Inflammatory macrophage treated with lipopolysaccharide for 4 hours (primary cell): ENCODE results near the gene UTS2R.
"Not testable (repeated sequence)": the region's sequence is repeated elsewhere in the genome, so short reads cannot be mapped to it uniquely, and the experiment has no call there.

Source experiments
- DNase-seq: peaks from one replicate; pipeline ENCODE4 v3.0.0-alpha.2; 2020

Gene UTS2R

DNA sequence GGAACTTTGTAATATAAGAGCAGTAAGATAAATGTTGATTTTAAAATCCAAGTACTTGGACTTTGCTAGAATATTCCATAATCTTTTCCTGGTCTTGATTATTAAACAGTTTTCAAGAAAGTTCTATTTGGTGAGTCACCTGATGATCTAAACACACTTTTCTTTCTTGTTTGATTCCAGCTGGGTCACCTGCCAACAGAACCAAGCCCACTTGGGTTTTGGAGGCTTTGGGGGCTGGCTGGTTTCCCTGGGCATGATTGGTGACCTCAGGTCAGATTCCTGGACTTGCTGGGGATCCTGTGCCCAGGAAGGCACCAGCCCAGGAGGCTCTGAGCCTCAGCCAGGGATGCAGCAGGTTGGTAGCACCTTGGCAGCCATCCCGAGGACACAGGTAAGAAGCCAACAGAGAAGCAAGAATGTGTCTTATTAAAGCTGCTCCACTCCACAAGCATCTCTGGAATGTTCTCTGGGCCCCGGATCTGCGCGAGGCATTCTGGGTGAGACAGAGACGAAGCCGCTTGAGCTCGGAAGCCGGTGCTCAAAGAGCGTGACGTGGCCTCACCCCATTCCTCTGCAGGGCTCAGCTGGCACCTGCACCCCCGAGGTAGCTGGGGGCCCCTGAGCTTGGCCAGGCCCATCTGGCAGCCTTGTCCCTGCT is 15.7 kb upstream of the UTS2R start:
- DNase-seq, result no peak

DNA sequence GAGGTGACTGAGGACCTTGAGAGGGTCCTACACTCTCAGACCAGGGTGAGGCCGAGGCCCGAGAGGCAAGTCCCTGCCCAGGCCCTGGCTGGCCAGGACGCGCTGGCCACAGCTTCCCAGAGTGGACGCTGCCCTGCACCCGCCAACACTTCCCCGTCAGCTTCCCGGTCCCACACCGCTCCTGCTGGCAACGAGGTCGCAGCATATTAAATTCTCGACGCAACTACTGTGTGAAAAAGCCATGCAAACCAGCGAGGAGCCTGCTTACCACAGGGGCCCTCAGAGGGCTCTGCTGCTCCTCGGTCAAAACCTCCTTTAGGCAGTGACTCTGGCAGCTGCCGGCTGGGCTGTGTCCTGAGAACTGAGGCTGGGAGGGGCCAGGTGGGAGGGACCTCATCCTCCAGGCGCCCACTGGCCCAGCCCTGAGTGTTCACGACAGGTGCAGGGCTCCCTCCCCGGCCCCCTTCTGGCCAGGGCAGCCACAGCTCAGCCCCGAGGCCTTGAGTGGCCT is 14.7 kb upstream of the UTS2R start:
- no peak for DNase-seq

- no peak for DNase-seq
Observed at GRCh38 chr17:82357394-82357793, 14.2 kb upstream of the UTS2R start.

- no peak for DNase-seq
Observed at GRCh38 chr17:82358465-82359350, 12.9 kb upstream of the UTS2R start, which contains the start of gene TEX19. Gene TEX19, plus strand, starts transcription at chr17:82359247. Its CDS starts 2,904 bp downstream, at chr17:82362151.

DNA sequence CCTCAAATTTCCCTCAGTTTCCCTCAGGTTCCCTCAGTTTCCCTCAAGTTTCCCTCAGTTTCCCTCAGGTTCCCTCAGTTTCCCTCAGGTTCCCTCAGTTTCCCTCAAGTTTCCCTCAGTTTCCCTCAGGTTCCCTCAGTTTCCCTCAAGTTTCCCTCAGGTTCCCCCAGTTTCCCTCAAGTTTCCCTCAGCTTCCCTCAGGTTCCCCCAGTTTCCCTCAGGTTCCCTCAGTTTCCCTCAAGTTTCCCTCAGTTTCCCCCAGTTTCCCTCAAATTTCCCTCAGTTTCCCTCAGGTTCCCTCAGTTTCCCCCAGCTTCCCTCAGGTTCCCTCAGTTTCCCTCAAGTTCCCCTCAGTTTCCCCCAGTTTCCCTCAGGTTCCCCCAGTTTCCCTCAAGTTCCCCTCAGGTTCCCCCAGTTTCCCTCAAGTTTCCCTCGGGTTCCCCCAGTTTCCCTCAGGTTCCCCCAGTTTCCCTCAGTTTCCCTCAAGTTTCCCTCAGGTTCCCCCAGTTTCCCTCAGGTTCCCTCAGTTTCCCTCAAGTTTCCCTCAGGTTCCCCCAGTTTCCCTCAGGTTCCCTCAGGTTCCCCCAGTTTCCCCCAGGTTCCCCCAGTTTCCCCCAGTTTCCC is 12.0 kb upstream of the UTS2R start:
- not testable (repeated sequence) for DNase-seq

- no peak for DNase-seq
Observed at GRCh38 chr17:82361885-82362633, 9.5 kb upstream of the UTS2R start.

DNA sequence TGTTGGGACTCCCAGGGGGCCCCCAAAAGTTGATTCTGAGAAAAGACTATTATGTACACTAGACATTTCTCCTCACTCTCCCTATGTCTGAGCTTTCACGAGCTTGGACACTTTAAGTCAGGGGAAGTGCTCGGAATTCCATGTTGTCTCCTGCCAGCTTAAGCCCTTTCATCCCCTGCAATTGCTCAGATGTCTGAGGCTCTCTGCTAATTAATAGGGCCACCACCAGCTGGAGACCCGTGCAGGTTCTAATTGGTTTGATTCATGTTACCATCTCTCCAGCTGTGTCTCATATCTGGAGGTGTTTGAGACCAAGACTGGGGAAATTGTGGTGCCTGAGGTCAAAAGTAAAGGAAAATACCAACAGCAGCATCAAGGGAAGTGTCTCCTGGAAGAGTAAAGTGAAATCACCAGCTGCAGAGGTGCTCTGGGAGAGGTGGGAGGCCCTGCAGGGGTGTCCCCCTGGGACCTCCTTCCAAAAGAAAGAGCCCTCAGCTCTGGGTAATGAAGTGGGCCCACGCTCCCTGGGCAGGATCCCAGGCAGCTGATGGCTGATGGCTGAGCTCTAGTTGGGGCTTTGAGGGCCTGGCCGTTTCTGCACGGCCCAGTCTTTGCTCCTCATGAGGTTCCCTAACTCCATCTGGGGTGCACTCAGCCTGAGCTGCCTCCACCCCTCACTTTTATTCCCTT is 5.8 kb upstream of the UTS2R start:
- no peak for DNase-seq

DNA sequence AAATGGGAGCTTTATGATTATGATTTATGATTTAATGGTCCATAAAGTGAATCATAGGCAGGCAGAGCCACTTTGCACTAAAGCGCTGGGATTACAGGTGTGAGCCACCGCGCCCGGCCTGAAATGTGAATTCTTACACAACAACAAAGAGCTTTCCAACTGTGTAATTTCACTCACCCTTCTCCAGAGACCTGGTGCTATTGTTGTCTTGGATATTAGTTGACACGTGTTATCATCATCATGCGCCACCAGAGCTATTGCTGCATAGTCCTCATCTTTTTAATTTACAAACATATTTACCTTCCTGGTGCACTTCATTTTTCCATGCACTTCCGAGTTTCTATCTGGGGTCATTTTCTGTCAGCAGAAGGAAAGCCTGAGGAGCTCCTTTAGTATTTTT is 4.8 kb upstream of the UTS2R start:
- no peak for DNase-seq

DNA sequence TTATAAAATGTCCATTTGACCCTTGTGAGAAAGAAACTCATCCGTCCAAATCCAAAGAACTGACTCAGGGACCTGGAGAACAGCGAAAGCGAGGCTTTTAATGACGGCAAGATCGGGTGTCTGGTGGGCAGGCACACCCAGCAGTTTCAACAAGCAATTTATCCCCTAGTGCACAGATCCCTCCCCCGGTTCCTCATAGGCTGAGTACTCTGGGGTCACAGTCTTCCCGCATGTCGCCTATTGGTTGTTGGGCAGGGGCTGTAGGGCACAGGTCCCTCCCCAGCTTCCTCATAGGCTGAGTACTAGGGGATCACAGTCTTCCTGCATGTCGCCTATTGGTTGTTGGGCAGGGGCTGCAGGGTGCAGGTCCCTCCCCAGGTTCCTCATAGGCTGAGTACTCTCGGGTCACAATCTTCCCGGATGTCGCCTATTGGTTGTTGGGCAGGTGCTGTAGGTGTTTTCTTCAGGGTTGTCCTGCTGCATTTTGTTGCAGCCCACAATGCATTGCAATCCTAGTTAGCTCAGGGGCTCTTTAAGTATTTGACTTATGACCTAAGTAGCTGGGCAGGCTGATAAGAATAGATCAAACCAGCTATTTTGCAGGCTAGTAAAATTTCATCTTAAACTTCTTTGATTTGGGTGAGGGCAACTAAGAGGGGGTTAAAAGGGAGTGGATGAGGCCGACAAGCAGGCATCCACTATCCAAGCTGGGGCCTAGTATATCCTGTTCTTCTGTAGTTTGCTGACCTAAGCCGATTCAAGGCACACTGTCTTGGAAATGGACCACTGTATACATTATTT is 3.6 kb upstream of the UTS2R start:
- DNase-seq, result no peak

- DNase-seq, result no peak
Observed at GRCh38 chr17:82369211-82369610, 2.4 kb upstream of the UTS2R start.

- peak; percentile 34 for DNase-seq
Observed at GRCh38 chr17:82370471-82371332, 863 bp upstream of the UTS2R start.

GRCh38 chr17:82372249-82373071 is 895 bp downstream of the UTS2R start:
- DNase-seq, result peak; percentile 79

DNA sequence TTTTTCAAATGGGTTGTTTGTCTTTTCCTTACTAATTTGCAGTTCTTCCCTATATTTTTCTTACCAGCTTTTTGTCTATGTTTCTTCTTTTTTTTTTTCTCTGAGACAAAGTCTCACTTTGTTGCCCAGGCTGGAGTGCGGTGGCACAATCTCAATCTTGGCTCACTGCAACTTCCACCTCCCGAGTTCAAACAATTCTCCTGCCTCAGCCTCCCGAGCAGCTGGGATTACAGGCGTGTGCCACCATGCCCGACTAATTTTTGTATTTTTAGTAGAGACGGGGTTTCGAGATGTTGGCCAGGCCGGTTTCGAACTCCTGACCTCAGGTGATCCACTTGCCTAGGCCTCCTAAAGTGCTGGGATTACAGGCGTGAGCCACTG is 1.5 kb downstream of the UTS2R start:
- DNase-seq, result not testable (repeated sequence)

GRCh38 chr17:82373731-82374625 is 2.4 kb downstream of the UTS2R start:
- no peak for DNase-seq

DNA sequence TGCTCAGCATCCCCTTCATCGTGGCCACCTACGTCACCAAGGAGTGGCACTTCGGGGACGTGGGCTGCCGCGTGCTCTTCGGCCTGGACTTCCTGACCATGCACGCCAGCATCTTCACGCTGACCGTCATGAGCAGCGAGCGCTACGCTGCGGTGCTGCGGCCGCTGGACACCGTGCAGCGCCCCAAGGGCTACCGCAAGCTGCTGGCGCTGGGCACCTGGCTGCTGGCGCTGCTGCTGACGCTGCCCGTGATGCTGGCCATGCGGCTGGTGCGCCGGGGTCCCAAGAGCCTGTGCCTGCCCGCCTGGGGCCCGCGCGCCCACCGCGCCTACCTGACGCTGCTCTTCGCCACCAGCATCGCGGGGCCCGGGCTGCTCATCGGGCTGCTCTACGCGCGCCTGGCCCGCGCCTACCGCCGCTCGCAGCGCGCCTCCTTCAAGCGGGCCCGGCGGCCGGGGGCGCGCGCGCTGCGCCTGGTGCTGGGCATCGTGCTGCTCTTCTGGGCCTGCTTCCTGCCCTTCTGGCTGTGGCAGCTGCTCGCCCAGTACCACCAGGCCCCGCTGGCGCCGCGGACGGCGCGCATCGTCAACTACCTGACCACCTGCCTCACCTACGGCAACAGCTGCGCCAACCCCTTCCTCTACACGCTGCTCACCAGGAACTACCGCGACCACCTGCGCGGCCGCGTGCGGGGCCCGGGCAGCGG is 3.2 kb downstream of the UTS2R start:
- no peak for DNase-seq

GRCh38 chr17:82375359-82376041 is 3.9 kb downstream of the UTS2R start:
- no peak for DNase-seq
